ENCODE results near the gene FGF14.

DNA sequence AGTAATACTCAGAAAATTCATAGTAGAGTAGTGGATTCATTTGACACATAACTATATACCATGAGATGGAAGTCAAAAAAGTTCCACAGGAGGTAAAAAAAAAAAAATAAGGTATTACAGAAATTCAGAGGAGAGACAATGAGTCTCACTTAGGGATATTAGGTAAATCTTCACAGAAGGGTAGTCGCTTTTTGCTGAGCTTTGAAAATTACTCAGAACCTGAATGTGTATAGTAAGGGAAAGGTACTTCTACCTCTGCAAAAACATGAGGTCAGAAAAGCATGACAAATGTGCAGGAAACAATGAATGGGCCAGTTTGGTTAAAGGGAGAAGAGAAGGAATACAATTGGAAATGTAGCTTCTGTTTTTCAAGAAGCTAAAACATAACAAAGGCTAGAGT lies 698.8 kb downstream of the FGF14 start:
- TF ChIP-seq, protein P1, sequence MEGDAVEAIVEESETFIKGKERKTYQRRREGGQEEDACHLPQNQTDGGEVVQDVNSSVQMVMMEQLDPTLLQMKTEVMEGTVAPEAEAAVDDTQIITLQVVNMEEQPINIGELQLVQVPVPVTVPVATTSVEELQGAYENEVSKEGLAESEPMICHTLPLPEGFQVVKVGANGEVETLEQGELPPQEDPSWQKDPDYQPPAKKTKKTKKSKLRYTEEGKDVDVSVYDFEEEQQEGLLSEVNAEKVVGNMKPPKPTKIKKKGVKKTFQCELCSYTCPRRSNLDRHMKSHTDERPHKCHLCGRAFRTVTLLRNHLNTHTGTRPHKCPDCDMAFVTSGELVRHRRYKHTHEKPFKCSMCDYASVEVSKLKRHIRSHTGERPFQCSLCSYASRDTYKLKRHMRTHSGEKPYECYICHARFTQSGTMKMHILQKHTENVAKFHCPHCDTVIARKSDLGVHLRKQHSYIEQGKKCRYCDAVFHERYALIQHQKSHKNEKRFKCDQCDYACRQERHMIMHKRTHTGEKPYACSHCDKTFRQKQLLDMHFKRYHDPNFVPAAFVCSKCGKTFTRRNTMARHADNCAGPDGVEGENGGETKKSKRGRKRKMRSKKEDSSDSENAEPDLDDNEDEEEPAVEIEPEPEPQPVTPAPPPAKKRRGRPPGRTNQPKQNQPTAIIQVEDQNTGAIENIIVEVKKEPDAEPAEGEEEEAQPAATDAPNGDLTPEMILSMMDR (IDR thresholded peaks at IDR 0.05; ENCODE audit: insufficient read depth, low read depth, low read length), result no peak
- no peak for TF ChIP-seq EZH2 (IDR thresholded peaks at IDR 0.05; ENCODE audit: insufficient read depth, low read length)

Data from astrocyte (in vitro differentiated cells and primary cell).